Body of pancreas (tissue), 4 donors: Measurements from ENCODE around the gene UCK1. TPM values are rescaled to one million over a fixed set of nuclear protein-coding genes. Genes with fewer than 3 reads are reported as not detected.

Experiments
- ATAC-seq: fragments of 150-250 bp; one replicate; pipeline ENCODE4 v1.9.1; 2016
- DNase-seq, 4 donors: peaks; one replicate each; pipeline ENCODE4 v3.0.0-alpha.2; 2019
- H3K27ac ChIP-seq, 4 donors: fragments of 200-600 bp; sonication (generic); 1 replicate in 3 of 4; 2 replicates in 1 of 4; pipeline versions ENCODE4 v1.5.1 to v1.6.1; 2016 to 2019; ENCODE audit warnings: mild to moderate bottlenecking in 1 of 4, mixed read lengths in 1 of 4, moderate library complexity in 1 of 4
- H3K27me3 ChIP-seq, 2 donors: fragments of 200-600 bp; sonication (generic); one replicate each; pipeline ENCODE4 v1.6.0; 2016; ENCODE audit warnings: mild to moderate bottlenecking in 1 of 2
- H3K36me3 ChIP-seq, 2 donors: fragments of 200-600 bp; sonication (generic); replicated peaks in 1 of 2; 2 replicates each; pipeline ENCODE4 v1.5.1; 2016; ENCODE audit warnings: low read depth in 2 of 2; ENCODE audit not compliant: insufficient read depth in 1 of 2
- H3K4me1 ChIP-seq: fragments of 200-600 bp; sonication (generic); one replicate; pipeline ENCODE4 v1.6.0; 2016
- H3K4me3 ChIP-seq, 2 donors: fragments of 200-600 bp; sonication (generic); 1 replicate in 1 of 2; 2 replicates in 1 of 2; pipeline ENCODE4 v1.5.1; 2016 to 2019
- H3K9me3 ChIP-seq, 3 donors: fragments of 200-600 bp; sonication (generic); 1 replicate in 2 of 3; 2 replicates in 1 of 3; pipeline ENCODE4 v1.5.1; 2016
- CTCF ChIP-seq, 7 experiments: fragments of 450-650 bp in 4 of 7; fragments of 200-600 bp in 3 of 7; sonication (generic) in 3 of 7; IDR thresholded peaks; one replicate each; pipeline ENCODE4 v1.5.1; 2016 to 2019; ENCODE audit warnings: antibody characterized with exemption in 7 of 7
- POLR2A ChIP-seq, 3 donors: fragments of 450-650 bp; IDR thresholded peaks; one replicate each; pipeline ENCODE4 v1.6.1; 2016; ENCODE audit warnings: antibody characterized with exemption in 3 of 3, mild to moderate bottlenecking in 2 of 3
- WGBS, 2 donors: methylation state at CpG; one replicate each; pipeline ENCODE4 v1.1.5; 2017; 5-methylcytosine and 5-hydroxymethylcytosine counted together
- intact Hi-C: fragments of 100-400 bp; cut with DNase I; formaldehyde crosslinking; loops from one replicate; pipeline ENCODE4 v1.15.1; 2023
- total RNA-seq, 2 donors: library from RNA; depleted of rRNA; stranded (reverse); fragments of >200 nt; gene quantifications; one replicate each; pipeline ENCODE4 v1.1.0, GENCODE V29; 2016

Gene UCK1
- total RNA-seq, 2 donors from 2014 or later = 16.5 to 37.1 TPM

GRCh38 chr9:131528186-131528585 lies 2.9 kb downstream of the UCK1 start:
- TF ChIP-seq POLR2A (IDR thresholded peaks at IDR 0.05) = no peak
- ATAC-seq (no peak), DNase-seq (no peak)
- intact Hi-C loops = no loop called here
- peaks cover 16% of the 10 kb centered on the region for H3K4me1 ChIP-seq
- no peaks in the 10 kb centered on the region for H3K27me3 ChIP-seq
- WGBS, 2 donors = 89 to 92% methylated on average over 7 of the region's 7 CpGs
- H3K9me3 ChIP-seq = no peaks in the 10 kb centered on the region
- H3K36me3 ChIP-seq = peaks cover 0 to 9% of the 10 kb centered on the region in 2 donors
- no peak overlapping the region for H3K27ac ChIP-seq
- H3K4me3 ChIP-seq = no peak overlapping the region

GRCh38 chr9:131525643-131526565 lies 5.2 kb downstream of the UCK1 start:
- no peak for ATAC-seq
- no peak overlapping the region for H3K27ac ChIP-seq
- intact Hi-C loops = no loop called here
- peaks cover 11% of the 10 kb centered on the region for H3K4me1 ChIP-seq
- H3K9me3 ChIP-seq = no peaks in the 10 kb centered on the region
- no peak for TF ChIP-seq POLR2A (IDR thresholded peaks at IDR 0.05)
- no peak for TF ChIP-seq CTCF (IDR thresholded peaks at IDR 0.05)
- 87% methylated on average over 15 to 19 of the region's 19 CpGs for WGBS, 2 donors
- no peak overlapping the region for H3K4me3 ChIP-seq
- no peaks in the 10 kb centered on the region for H3K27me3 ChIP-seq
- peaks cover 0 to 12% of the 10 kb centered on the region in 2 donors for H3K36me3 ChIP-seq
- no peak for DNase-seq

GRCh38 chr9:131524665-131525315 lies 6.3 kb downstream of the UCK1 start:
- H3K27ac ChIP-seq = no peak overlapping the region
- no peak for DNase-seq
- no peaks in the 10 kb centered on the region for H3K9me3 ChIP-seq
- peaks cover 4% of the 10 kb centered on the region for H3K4me1 ChIP-seq
- WGBS, 2 donors = 87 to 93% methylated on average over 14 to 22 of the region's 23 CpGs
- H3K4me3 ChIP-seq = no peak overlapping the region
- peaks cover 0 to 16% of the 10 kb centered on the region in 2 donors for H3K36me3 ChIP-seq
- TF ChIP-seq POLR2A (IDR thresholded peaks at IDR 0.05) (no peak), CTCF (IDR thresholded peaks at IDR 0.05) (no peak)
- intact Hi-C loops = no loop called here
- no peak for ATAC-seq
- no peaks in the 10 kb centered on the region for H3K27me3 ChIP-seq

GRCh38 chr9:131523451-131524435 lies 7.3 kb downstream of the UCK1 start:
- no peaks in the 10 kb centered on the region for H3K9me3 ChIP-seq
- WGBS, 2 donors = 78 to 82% methylated on average over 12 to 28 of the region's 29 CpGs
- H3K27ac ChIP-seq = no peak overlapping the region
- no peaks in the 10 kb centered on the region for H3K27me3 ChIP-seq
- H3K36me3 ChIP-seq = peaks cover 0 to 27% of the 10 kb centered on the region in 2 donors
- no peak for DNase-seq
- intact Hi-C loops = no loop called here
- H3K4me1 ChIP-seq = no peaks in the 10 kb centered on the region
- ATAC-seq = no peak
- TF ChIP-seq CTCF (IDR thresholded peaks at IDR 0.05) = no peak
- no peak for TF ChIP-seq POLR2A (IDR thresholded peaks at IDR 0.05)
- no peak overlapping the region for H3K4me3 ChIP-seq

- WGBS, 2 donors = 91 to 92% methylated on average over 8 to 9 of the region's 9 CpGs
- intact Hi-C loops = no loop called here
- no peaks in the 10 kb centered on the region for H3K9me3 ChIP-seq
- no peak overlapping the region for H3K4me3 ChIP-seq
- DNase-seq (no peak), ATAC-seq (no peak)
- H3K4me1 ChIP-seq = no peaks in the 10 kb centered on the region
- TF ChIP-seq CTCF (IDR thresholded peaks at IDR 0.05) = no peak
- no peak for TF ChIP-seq POLR2A (IDR thresholded peaks at IDR 0.05)
- H3K27me3 ChIP-seq = no peaks in the 10 kb centered on the region
- H3K27ac ChIP-seq = no peak overlapping the region
- H3K36me3 ChIP-seq = peaks cover 0 to 30% of the 10 kb centered on the region in 2 donors
These were observed 8.0 kb downstream of the UCK1 start for GRCh38 chr9:131523086-131523388.
